MCF 10A (cell line): ENCODE measurements around the gene UGT1A3. TPM values are rescaled to one million over a fixed set of nuclear protein-coding genes. Genes with fewer than 3 reads are reported as not detected.

Experiments
- BruUV-seq: library from RNA; stranded (reverse); fragments of 400-500 nt; replicated peaks from 2 replicates; lab custom pipeline; 2021; lab: Mats Ljungman, UMichigan
- CTCF ChIA-PET: fragments of 300-600 bp; sonication (Branson Sonifier 250); formaldehyde crosslinking; extraction: SDS; loops from one replicate; lab custom pipeline; 2021; ENCODE audit warnings: antibody characterized with exemption, inconsistent platforms; lab: Yijun Ruan, JAX
- POLR2A ChIA-PET: fragments of 300-600, 350-650 bp; sonication (Branson Sonifier 250); formaldehyde crosslinking; extraction: SDS; loops from one replicate; lab custom pipeline; 2020; ENCODE audit warnings: antibody characterized with exemption, inconsistent platforms; lab: Yijun Ruan, JAX
- DNase-seq: peaks from one replicate; pipeline ENCODE4 v3.0.0-alpha.2; 2018; ENCODE audit not compliant: unreplicated experiment
- H3K27ac Mint-ChIP-seq: one replicate; pipeline ENCODE4 v1.8.0; 2022; ENCODE audit warnings: mild to moderate bottlenecking, low read depth, mixed read lengths; ENCODE audit not compliant: unreplicated experiment
- H3K27me3 Mint-ChIP-seq: one replicate; pipeline ENCODE4 v1.8.0; 2022; ENCODE audit warnings: mixed read lengths; ENCODE audit not compliant: insufficient read depth, unreplicated experiment
- H3K36me3 Mint-ChIP-seq: one replicate; pipeline ENCODE4 v1.8.0; 2022; ENCODE audit warnings: mild to moderate bottlenecking, moderate library complexity, mixed read lengths; ENCODE audit not compliant: insufficient read depth, unreplicated experiment
- H3K4me1 Mint-ChIP-seq: one replicate; pipeline ENCODE4 v1.8.0; 2022; ENCODE audit warnings: mixed read lengths; ENCODE audit not compliant: insufficient read depth, unreplicated experiment
- H3K4me3 Mint-ChIP-seq: one replicate; pipeline ENCODE4 v1.8.0; 2022; ENCODE audit warnings: mild to moderate bottlenecking, moderate library complexity, mixed read lengths; ENCODE audit not compliant: unreplicated experiment
- H3K9me3 Mint-ChIP-seq: one replicate; pipeline ENCODE4 v1.8.0; 2022; ENCODE audit warnings: mixed read lengths; ENCODE audit not compliant: unreplicated experiment
- CTCF ChIP-seq: fragments of 200-600 bp; IDR thresholded peaks from one replicate; pipeline ENCODE4 v1.8.0; 2022; ENCODE audit warnings: antibody characterized with exemption, mild to moderate bottlenecking; ENCODE audit not compliant: unreplicated experiment
- intact Hi-C: fragments of 100-400 bp; cut with micrococcal nuclease; formaldehyde crosslinking; loops from 2 replicates; pipeline ENCODE4 v1.14.1; 2022
- total RNA-seq: library from RNA; stranded (reverse); gene quantifications from 2 replicates; pipeline ENCODE4 v1.2.3, GENCODE V29; 2022

UGT1A3 gene
- total RNA-seq, 1 experiment from 2014 or later: not detected

- Mint-ChIP-seq H3K4me1 (peaks cover 15% of the 10 kb centered on the region), H3K27me3 (no peaks in the 10 kb centered on the region)
- POLR2A ChIA-PET: no interaction called here
These were observed 37.6 kb downstream of the UGT1A3 start for GRCh38 chr2:233766416-233766815.

GRCh38 chr2:233768076-233768475, 39.2 kb downstream of the UGT1A3 start:
- intact Hi-C loops: no loop called here
- no peaks in the 10 kb centered on the region for H3K27me3 Mint-ChIP-seq
- H3K36me3 Mint-ChIP-seq: no peaks in the 10 kb centered on the region
- ChIA-PET CTCF (no interaction called here), POLR2A (no interaction called here)
- H3K4me3 Mint-ChIP-seq: no peak overlapping the region
- H3K4me1 Mint-ChIP-seq: peaks cover 15% of the 10 kb centered on the region
- H3K27ac Mint-ChIP-seq: no peak overlapping the region
- TF ChIP-seq CTCF: no peak
- no peak for DNase-seq
- H3K9me3 Mint-ChIP-seq: no peaks in the 10 kb centered on the region
- BruUV-seq: no TSS peak

More at GRCh38 chr2:233766416-233766815, 37.6 kb downstream of the UGT1A3 start:
- TF ChIP-seq CTCF: no peak
- BruUV-seq: no TSS peak
- H3K9me3 Mint-ChIP-seq: no peaks in the 10 kb centered on the region
- no peak overlapping the region for H3K27ac Mint-ChIP-seq
- no peak for DNase-seq
- intact Hi-C loops: no loop called here
- CTCF ChIA-PET: no interaction called here
- H3K36me3 Mint-ChIP-seq: no peaks in the 10 kb centered on the region
- no peak overlapping the region for H3K4me3 Mint-ChIP-seq

DNA sequence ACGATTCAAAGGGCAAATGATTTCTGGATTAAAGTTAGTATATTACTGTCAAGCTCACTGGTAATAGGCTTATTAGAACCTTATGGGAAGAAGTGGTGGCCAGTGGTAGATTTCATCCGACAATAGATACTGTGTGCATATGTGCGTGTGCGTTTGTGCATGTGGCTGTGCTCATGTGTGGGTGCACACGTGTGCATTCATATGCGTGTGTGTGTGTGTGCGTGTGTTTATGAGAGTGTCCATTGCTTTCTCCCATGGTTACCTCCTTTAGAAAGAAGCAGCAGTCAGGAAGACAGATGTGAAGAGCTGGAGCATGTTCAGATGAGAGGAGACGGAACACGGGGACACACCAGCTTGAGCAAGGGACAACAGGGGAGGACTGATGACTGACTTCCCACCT, 40.4 kb downstream of the UGT1A3 start:
- ChIA-PET POLR2A (interaction anchor here (1.3 kb wide), 1 partner anchor 8 kb away, joined by 4 read pairs; no protein-coding TSS in a partner anchor), CTCF (interaction anchor here (0.6 kb wide), 1 partner anchor 372 kb away, joined by 3 read pairs; no protein-coding TSS in a partner anchor)
- no peak for DNase-seq
- H3K4me3 Mint-ChIP-seq: no peak overlapping the region
- no peaks in the 10 kb centered on the region for H3K9me3 Mint-ChIP-seq
- TF ChIP-seq CTCF: no peak
- BruUV-seq: no TSS peak
- H3K36me3 Mint-ChIP-seq: no peaks in the 10 kb centered on the region
- intact Hi-C loops: no loop called here
- no peaks in the 10 kb centered on the region for H3K27me3 Mint-ChIP-seq
- H3K27ac Mint-ChIP-seq: no peak overlapping the region
- peaks cover 5% of the 10 kb centered on the region for H3K4me1 Mint-ChIP-seq

GRCh38 chr2:233772153-233772552, 43.3 kb downstream of the UGT1A3 start:
- BruUV-seq: no TSS peak
- Mint-ChIP-seq H3K36me3 (no peaks in the 10 kb centered on the region), H3K9me3 (peaks cover 19% of the 10 kb centered on the region), H3K4me1 (no peaks in the 10 kb centered on the region), H3K27ac (no peak overlapping the region), H3K4me3 (no peak overlapping the region), H3K27me3 (no peaks in the 10 kb centered on the region)
- TF ChIP-seq CTCF: no peak
- no peak for DNase-seq
- ChIA-PET CTCF (no interaction called here), POLR2A (no interaction called here)
- intact Hi-C loops: no loop called here
